Measurements from ENCODE around the gene SPPL2B. TPM values are rescaled to one million over a fixed set of nuclear protein-coding genes. Genes with fewer than 3 reads are reported as not detected.

SPPL2B gene
- total and polyA plus RNA-seq, 9 of the 15 experiments (the other 6 are each of a cell fraction or from before 2014, with no cell fraction given) = 0.20 to 81.2 (median 15.1) TPM

- TF ChIP-seq, protein P1, sequence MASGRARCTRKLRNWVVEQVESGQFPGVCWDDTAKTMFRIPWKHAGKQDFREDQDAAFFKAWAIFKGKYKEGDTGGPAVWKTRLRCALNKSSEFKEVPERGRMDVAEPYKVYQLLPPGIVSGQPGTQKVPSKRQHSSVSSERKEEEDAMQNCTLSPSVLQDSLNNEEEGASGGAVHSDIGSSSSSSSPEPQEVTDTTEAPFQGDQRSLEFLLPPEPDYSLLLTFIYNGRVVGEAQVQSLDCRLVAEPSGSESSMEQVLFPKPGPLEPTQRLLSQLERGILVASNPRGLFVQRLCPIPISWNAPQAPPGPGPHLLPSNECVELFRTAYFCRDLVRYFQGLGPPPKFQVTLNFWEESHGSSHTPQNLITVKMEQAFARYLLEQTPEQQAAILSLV (tag; IDR thresholded peaks at IDR 0.05) = no peak
- TF ChIP-seq MCM3 (IDR thresholded peaks at IDR 0.05) (no peak), MED1 (CRISPR knock-in tag; IDR thresholded peaks at IDR 0.05; ENCODE audit: borderline replicate concordance) (no peak), NFYB (IDR thresholded peaks at IDR 0.05; ENCODE audit: extremely low read depth, insufficient read length) (no peak), POLR2AphosphoS5 (IDR thresholded peaks at IDR 0.05; ENCODE audit: control insufficient read depth, insufficient read depth, low read depth, low read length) (peak; percentile 82; the same call in 1 of the 2 replicates), JUN (IDR thresholded peaks at IDR 0.05; ENCODE audit: borderline replicate concordance, low read depth, low read length) (no peak), JUN (CRISPR knock-in tag; IDR thresholded peaks at IDR 0.05; ENCODE audit: borderline replicate concordance) (no peak), ESRRB (CRISPR knock-in tag; IDR thresholded peaks at IDR 0.05; ENCODE audit: borderline replicate concordance) (no peak), TBP (optimal IDR thresholded peaks at IDR 0.05; ENCODE audit: low read depth, low read length) (peak; percentile 88), ZNF589 (CRISPR knock-in tag; IDR thresholded peaks at IDR 0.05; ENCODE audit: low read depth) (no peak), ZNF143 (CRISPR knock-in tag; IDR thresholded peaks at IDR 0.05) (peak; percentile 26; the same call in 1 of the 2 replicates), SMARCE1 (IDR thresholded peaks at IDR 0.05) (no peak), MAFG (tag; conservative IDR thresholded peaks at IDR 0.05) (no peak), TCFL5 (CRISPR knock-in tag; conservative IDR thresholded peaks at IDR 0.05) (no peak), NBN (IDR thresholded peaks at IDR 0.05; ENCODE audit: low read depth) (no peak), LEF1 (IDR thresholded peaks at IDR 0.05) (no peak), HNRNPH1 (optimal IDR thresholded peaks at IDR 0.05; ENCODE audit: low read depth, low read length) (no peak), GATAD2A (IDR thresholded peaks at IDR 0.05) (no peak)
- TF ChIP-seq, protein P2, sequence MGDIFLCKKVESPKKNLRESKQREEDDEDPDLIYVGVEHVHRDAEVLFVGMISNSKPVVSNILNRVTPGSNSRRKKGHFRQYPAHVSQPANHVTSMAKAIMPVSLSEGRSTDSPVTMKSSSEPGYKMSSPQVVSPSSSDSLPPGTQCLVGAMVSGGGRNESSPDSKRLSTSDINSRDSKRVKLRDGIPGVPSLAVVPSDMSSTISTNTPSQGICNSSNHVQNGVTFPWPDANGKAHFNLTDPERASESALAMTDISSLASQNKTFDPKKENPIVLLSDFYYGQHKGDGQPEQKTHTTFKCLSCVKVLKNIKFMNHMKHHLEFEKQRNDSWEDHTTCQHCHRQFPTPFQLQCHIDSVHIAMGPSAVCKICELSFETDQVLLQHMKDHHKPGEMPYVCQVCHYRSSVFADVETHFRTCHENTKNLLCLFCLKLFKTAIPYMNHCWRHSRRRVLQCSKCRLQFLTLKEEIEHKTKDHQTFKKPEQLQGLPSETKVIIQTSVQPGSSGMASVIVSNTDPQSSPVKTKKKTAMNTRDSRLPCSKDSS (IDR thresholded peaks at IDR 0.05; ENCODE audit: low read depth, partially characterized antibody) = no peak
- TF ChIP-seq, protein P3, sequence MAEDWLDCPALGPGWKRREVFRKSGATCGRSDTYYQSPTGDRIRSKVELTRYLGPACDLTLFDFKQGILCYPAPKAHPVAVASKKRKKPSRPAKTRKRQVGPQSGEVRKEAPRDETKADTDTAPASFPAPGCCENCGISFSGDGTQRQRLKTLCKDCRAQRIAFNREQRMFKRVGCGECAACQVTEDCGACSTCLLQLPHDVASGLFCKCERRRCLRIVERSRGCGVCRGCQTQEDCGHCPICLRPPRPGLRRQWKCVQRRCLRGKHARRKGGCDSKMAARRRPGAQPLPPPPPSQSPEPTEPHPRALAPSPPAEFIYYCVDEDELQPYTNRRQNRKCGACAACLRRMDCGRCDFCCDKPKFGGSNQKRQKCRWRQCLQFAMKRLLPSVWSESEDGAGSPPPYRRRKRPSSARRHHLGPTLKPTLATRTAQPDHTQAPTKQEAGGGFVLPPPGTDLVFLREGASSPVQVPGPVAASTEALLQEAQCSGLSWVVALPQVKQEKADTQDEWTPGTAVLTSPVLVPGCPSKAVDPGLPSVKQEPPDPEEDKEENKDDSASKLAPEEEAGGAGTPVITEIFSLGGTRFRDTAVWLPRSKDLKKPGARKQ (CRISPR knock-in tag; IDR thresholded peaks at IDR 0.05) = no peak
- TF ChIP-seq, protein P4, sequence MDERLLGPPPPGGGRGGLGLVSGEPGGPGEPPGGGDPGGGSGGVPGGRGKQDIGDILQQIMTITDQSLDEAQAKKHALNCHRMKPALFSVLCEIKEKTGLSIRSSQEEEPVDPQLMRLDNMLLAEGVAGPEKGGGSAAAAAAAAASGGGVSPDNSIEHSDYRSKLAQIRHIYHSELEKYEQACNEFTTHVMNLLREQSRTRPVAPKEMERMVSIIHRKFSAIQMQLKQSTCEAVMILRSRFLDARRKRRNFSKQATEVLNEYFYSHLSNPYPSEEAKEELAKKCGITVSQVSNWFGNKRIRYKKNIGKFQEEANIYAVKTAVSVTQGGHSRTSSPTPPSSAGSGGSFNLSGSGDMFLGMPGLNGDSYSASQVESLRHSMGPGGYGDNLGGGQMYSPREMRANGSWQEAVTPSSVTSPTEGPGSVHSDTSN (CRISPR knock-in tag; IDR thresholded peaks at IDR 0.05; ENCODE audit: low read depth) = no peak
- TF ChIP-seq, protein P4 (tag; conservative IDR thresholded peaks at IDR 0.05; ENCODE audit: low read depth) = no peak
Measured at GRCh38 chr19:2328401-2329148, at the start of gene SPPL2B, which contains the start of gene LSM7 (continued).

Measured in K562 (cell line).